GM19193 (cell line): ENCODE results near the gene RAB30.

Experiments
- POLR2A ChIP-seq: IDR thresholded peaks from 4 replicates; pipeline ENCODE4 v1.6.1; 2011; ENCODE audit not compliant: insufficient read depth, insufficient read length; ENCODE audit errors: extremely low read depth

The RAB30 gene

DNA sequence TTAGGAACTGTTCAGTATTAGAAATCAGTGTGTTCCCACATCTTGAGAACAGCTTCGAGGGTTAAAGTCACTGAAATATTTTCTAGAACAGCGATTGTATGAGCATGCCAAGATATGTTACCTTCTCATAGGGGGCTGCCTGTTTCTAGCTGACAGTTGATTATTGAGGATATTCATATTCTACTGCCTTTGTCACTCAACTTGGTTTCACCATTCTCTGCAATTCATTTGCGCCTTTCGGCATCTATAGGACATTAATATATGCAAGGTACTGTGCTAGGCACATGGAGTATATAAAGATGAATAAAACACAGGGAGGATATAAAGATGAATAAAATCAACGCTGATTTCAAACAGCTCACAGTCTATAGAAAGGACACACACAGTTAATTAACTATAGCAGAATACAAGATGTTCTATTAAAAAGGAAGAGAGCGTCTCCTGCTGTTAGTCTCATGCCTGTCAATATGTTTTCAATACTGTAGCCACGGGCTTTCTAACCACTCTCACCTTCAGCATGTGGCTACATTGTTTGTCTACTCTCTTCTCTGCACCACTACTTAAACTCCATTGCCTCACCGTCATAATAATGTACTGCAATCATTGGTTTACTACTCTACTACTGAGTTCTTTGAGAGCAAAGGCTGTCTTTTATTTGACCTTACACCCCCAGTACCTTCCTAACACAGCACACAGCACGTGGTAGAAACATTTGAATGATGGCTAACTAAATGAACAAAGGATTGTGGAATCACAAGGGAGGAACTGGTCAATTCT is 81.9 kb downstream of the RAB30 start:
- no peak for TF ChIP-seq POLR2A

DNA sequence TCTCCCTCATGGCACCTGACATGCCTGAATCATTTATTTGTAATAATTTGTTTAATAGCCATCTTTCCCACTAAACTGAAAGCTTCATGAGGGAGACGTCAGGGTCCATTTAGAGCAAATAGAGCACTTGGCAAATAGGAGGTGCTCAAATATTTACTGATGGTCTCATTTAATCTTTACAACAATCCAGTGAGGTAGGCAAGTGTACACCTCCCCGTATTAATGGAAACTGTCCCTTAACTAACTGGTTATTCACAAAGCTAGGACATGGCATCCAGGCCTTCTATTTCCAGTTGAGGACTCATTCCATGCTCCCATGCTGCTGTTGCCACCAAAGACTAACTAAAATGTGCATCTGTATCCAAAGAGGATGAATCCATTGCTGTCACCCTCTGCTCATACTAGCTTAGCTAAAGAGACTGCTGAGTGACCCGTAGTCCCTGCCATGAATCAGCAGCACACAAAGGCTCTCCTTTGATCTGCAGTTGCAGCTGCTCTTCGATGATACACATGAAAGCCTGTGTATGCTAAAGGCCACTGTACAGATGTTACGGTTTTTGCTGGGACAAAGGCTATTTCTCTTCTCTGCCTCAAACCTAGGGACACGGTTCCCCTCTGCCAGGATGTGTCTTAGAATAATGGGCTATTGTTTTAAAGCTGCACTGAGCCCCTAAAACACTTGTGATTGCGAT is 82.6 kb downstream of the RAB30 start:
- no peak for TF ChIP-seq POLR2A

DNA sequence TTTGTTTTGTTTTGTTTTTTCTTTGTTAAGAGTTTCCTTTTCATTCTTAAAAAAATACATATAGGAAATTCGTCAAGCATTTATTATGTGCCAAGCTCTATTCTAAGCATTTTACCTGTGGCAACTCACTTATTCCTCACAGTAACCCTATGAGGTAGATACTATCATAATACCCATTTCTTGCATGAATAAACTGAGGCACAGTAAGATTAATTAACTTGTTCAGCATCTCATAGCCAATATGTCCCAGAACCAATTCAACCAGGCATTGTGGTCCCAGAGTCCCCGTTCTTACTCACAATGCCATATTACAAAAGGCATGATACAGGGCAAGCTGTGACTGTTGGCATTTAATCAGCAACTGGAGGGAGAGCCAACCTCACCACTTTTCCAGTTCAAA is 83.7 kb downstream of the RAB30 start:
- TF ChIP-seq POLR2A: no peak

DNA sequence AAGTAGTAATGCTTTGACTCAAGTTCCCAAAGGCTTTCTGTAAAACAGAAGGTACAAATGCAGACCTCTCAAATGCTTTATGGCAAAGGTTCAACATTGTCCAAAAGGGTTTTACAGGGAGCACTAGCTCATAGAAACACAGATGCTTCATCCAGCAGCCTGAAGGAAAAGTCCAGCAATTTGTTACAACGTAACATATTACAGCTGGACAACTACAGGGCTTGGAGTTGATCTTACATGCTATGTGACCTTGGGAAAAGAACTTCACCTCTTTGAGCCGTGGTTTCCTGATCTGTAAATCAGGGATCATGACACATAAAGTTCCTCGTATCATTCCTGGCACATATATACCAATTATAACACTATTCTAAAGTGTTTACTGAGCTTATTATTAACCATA is 85.3 kb downstream of the RAB30 start:
- TF ChIP-seq POLR2A: no peak

DNA sequence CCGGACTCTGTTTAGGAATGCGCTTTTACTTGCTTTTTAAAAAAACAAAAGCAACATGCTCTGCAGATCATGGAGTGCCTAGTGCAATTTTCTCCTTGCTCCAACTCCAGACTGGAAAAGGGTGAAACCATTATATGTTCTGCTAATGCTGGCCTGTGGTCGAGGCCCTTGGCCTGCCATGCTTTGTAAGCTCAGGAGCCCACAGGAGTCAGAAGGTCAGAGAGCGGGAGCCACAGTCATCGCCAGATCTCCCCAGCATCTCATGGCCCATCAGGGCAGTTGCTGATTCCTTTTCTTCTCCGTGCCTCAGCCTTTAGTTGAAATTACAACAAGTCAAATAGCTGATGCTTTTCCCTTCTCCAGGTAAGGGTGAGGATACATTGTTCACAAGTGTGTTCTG is 89.8 kb downstream of the RAB30 start:
- no peak for TF ChIP-seq POLR2A

DNA sequence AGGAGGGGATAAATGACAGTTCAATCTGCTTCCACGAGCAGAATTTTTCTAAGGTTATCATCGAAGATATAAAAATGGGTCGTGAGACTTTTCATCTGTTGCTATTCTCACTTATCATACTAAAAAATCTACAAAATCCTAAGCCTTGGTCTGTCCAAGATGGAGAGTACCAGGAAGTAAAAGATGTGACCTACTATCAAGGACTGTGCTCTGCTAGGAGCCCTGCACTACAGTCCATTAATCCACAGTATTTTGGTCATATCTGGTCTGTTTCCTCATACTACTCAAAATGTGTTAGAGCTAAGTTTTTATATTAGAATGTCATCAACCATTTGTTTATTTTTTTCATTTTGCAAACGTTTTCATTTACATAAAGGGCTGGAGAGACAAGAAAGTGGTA is 90.8 kb downstream of the RAB30 start:
- no peak for TF ChIP-seq POLR2A

DNA sequence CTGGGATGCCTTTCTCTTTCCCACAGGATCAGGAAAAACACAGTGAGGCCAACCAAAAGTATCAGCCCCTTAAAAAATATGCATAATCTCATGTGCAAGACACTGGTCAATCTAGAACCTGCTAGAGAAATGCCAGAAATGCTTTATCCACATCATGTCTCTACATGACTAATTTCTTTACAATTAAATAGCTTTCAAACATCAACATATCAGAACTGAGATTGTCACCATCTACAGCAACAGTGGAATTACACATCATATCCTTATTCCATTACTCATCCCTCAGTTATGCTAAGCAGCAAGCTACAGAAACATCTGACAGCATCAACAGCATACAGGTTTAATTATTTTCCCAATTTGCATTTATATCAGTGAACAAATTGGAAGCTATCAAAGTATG is 91.4 kb downstream of the RAB30 start:
- TF ChIP-seq POLR2A: no peak

DNA sequence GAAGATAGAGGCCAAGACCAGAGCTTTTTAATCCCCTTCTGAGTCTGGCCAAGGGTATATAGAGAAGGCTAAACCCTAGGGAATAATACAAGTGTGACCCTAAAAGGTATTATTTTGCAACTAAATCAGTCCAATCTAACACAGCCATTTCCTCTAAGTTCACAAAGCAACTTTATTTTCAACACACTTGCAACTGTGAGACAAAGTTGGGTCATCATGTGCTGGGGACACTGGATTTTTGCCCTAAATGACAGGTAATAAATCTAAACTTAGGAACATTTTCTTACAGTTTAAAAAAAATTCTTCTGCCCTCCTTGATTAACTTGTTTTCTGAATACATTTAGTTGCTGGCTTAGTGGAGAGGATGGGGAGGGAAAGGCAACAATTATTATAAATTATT is 91.9 kb downstream of the RAB30 start:
- no peak for TF ChIP-seq POLR2A

DNA sequence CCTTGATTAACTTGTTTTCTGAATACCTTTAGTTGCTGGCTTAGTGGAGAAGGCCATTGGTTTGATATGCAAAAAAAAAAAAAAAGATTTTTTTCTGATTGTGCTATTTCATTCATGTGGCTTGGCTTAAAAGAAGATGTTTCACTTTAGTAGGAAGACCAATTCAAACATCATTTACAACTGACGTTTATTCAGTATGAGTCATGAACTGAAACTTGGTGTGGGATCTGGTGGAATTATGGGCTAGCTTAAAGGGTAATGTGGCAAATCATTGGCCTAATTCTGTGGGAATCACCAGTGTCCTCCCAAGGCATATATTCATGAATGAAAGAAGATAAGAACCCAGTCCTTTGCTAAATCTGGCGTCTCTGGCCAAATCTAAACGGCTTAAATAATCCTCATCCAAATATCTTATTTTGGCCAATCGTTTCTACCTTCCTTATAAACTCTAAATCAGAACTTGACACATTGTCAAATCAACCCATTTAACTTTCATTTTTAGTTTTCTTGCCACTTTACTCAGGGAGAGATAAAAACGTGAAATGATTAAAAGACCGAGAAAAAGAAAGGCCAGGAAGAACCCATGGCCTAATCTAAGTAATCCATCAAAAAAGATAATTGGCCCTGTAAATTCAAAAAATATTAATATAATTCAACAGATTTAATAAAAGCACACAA is 93.1 kb downstream of the RAB30 start:
- no peak for TF ChIP-seq POLR2A

DNA sequence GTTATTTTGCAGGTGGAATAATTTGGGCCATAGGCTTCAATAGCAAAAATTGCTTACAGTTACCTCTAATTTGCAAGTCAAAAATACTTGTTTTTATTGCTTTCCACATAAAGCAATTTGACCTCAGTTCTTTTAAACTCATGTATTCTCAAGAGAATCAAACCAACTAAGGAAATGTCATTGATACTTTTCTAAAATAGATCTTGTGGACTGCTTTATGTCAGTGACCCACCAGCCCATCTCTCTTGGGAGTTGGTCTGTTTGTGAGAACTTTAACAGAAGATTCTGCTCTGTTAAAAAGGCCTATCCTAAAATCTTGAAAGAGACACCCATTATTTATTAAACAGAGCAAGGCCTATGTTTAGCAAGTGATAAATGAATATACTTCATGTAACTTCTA is 94.9 kb downstream of the RAB30 start:
- no peak for TF ChIP-seq POLR2A

DNA sequence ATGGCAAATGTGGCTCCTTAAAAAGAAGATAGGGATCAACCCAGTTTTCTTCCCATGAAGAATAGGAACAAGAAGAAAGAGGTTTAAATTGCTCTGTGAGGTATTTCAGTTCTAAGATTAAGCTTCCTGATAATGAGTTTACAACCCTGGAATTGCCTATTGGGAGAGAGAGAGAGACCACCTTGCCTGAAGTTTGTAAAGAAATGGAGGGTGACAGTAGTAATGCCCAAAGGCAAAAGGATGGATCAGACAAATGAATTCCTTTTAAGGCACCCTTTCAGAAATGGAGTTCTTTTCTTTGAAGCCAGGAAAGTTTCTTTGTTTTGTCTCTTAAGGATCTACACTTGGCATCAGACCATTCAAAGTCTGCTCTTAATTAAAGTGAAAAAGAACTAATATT is 95.8 kb downstream of the RAB30 start:
- TF ChIP-seq POLR2A: no peak

DNA sequence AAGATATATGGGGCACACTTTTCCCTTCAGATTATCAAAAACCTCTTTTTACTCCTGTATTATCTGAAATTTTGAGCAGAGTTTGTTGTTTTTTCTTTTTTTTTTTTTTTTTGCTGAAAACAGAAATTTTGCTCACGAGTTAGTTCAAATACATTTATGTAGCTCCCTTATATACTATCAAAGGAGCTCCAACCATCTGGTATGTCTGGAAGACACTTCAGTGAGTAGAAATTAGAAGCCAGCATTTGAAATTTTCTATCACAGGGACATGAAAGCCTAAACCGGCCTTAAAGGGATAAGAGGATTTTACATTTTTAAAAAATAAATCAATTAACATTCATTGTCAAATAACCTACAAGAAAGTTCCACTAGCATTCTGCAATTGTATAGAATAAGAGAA is 96.8 kb downstream of the RAB30 start:
- TF ChIP-seq POLR2A: no peak

DNA sequence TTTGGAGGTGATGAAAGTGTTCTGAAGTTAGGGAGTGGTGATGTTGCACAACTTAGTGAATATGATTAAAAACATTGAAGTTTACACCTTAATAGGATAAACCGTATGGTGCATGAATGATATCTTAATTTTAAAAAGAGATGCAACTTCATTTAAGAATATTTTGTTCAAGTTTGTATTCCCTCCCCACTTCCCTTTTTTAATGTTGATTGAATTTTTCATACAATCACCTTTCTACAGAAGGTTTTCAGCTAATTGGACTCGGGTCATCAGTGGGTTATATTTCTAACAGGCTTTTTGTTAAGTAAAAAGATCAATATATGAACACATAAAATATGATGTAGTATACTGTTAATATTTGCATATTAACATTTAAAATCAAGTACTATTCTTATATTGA is 97.6 kb downstream of the RAB30 start:
- TF ChIP-seq POLR2A: no peak

DNA sequence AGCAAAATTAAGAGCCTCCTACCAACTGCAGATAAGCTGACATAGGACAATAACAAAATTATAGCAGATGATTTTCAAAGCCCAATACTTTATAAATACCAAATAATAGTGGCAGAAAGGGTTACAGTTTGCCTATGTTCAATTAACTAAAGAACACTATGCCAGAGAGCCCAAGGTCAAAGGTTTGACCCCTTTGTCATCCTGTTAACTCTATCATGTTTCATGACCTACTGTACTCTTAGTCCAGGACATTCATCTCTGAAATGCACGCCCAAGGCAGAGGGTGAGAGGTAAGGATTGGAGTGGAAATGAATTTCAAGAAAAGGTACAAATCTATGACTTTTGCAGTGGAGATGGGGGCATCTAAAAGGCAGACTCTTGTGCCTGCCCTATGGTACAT is 99.6 kb downstream of the RAB30 start:
- TF ChIP-seq POLR2A: no peak

DNA sequence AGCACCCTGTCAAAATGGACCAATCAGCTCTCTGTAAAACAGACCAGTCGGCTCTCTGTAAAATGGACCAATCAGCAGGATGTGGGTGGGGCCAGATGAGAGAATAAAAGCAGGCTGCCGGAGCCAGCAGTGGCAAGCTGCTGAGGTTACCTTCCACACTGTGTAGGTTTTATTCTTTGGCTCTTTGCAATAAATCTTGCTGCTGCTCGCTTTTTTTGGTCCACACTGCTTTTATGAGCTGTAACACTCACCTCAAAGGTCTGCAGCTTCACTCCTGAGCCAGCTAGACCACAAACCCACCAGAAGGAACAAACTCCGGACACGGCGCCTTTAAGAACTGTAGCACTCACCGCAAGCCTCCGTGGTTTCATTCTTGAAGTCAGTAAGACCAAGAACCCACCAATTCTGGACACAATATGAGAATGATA is 100.2 kb downstream of the RAB30 start:
- peak; percentile 19 for TF ChIP-seq POLR2A

DNA sequence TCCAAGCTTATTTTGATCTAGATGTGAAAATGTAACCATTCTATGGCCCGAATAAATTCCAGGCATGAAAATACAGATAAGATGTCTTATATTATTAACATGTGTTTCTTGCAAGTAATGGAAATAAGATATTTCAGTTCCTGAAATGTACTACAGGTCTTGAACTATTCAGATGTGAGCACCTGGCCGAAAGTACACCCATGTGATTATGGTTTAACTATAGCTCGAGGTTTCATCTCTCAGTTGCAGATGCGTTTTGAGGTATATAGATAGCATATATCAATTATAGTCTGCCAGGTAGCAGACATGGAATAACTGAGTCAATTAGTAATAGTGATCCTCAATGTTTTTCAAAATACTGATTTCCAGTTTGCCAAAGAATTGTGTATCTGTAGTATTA is 101.9 kb downstream of the RAB30 start:
- no peak for TF ChIP-seq POLR2A
